Right renal pelvis (tissue), 4 donors: ENCODE measurements around the gene MYRFL. TPM values are rescaled to one million over a fixed set of nuclear protein-coding genes. Genes with fewer than 3 reads are reported as not detected.

Experiments used
- polyA plus RNA-seq, 4 donors: library from polyadenylated mRNA; unstranded; fragments of 120-200 nt; gene quantifications; one replicate each; pipeline ENCODE4 v1.2.1, GENCODE V29; 2013; ENCODE audit not compliant: insufficient read length in 4 of 4

The MYRFL gene
- polyA plus RNA-seq, 4 donors = 0.91 to 1.8 (median 1.4) TPM

Other genes starting within 250 kb of the MYRFL start
- 100 to 1,000 TPM; 236 to 256 (median 242) TPM for gene CCT2, start 239.8 kb upstream of the MYRFL start, polyA plus RNA-seq
- not detected for gene LRRC10, start 214.3 kb upstream of the MYRFL start, polyA plus RNA-seq
- gene BEST3, start 125.9 kb upstream of the MYRFL start, polyA plus RNA-seq = under 1 TPM; 0.24 to 0.52 (median 0.45) TPM
- gene RAB3IP, start 86.4 kb upstream of the MYRFL start, polyA plus RNA-seq = 10 to 100 TPM; 71.7 to 85.2 (median 80.8) TPM